Hepatocyte (in vitro differentiated cells): ENCODE measurements around the gene ANKFN1. TPM values are rescaled to one million over a fixed set of nuclear protein-coding genes. Genes with fewer than 3 reads are reported as not detected.

Source experiments
- DNase-seq: peaks from one replicate; pipeline ENCODE4 v3.0.0-alpha.2; 2016; ENCODE audit warnings: low spot score
- H2AFZ ChIP-seq: fragments of 200-600 bp; sonication (generic); 2 replicates; pipeline ENCODE4 v1.6.0; 2016; ENCODE audit warnings: antibody characterized with exemption, mild to moderate bottlenecking
- H3K27ac ChIP-seq: fragments of 200-600 bp; sonication (generic); 2 replicates; pipeline ENCODE4 v1.5.1; 2016; ENCODE audit warnings: mild to moderate bottlenecking
- H3K27me3 ChIP-seq: fragments of 200-600 bp; sonication (generic); 2 replicates; pipeline ENCODE4 v1.6.1; 2016
- H3K36me3 ChIP-seq: fragments of 200-600 bp; sonication (generic); replicated peaks from 2 replicates; pipeline ENCODE4 v1.5.1; 2016; ENCODE audit warnings: low read depth; ENCODE audit not compliant: insufficient read depth
- H3K4me1 ChIP-seq: fragments of 200-600 bp; sonication (generic); 2 replicates; pipeline ENCODE4 v1.5.1; 2016; ENCODE audit warnings: mild to moderate bottlenecking, moderate library complexity; ENCODE audit not compliant: insufficient read depth
- H3K4me2 ChIP-seq: fragments of 200-600 bp; sonication (generic); 2 replicates; pipeline ENCODE4 v1.6.0; 2016
- H3K4me3 ChIP-seq: fragments of 200-600 bp; sonication (generic); 2 replicates; pipeline ENCODE4 v1.5.1; 2016; ENCODE audit warnings: mild to moderate bottlenecking
- H3K79me2 ChIP-seq: fragments of 200-600 bp; sonication (generic); 2 replicates; pipeline ENCODE4 v1.6.0; 2017; ENCODE audit warnings: mild to moderate bottlenecking
- H3K9me2 ChIP-seq: fragments of 200-600 bp; sonication (generic); replicated peaks from 2 replicates; pipeline ENCODE4 v1.6.0; 2017; ENCODE audit warnings: mild to moderate bottlenecking; ENCODE audit not compliant: insufficient read depth
- H3K9me3 ChIP-seq: fragments of 200-600 bp; sonication (generic); 2 replicates; pipeline ENCODE4 v1.5.1; 2016; ENCODE audit warnings: low read depth, mild to moderate bottlenecking
- H4K20me1 ChIP-seq: fragments of 200-600 bp; sonication (generic); 2 replicates; pipeline ENCODE4 v1.6.0; 2016; ENCODE audit warnings: mild to moderate bottlenecking; ENCODE audit not compliant: insufficient read depth, poor library complexity, severe bottlenecking
- CTCF ChIP-seq: fragments of 200-600 bp; sonication (generic); IDR thresholded peaks from 2 replicates; pipeline ENCODE4 v1.5.1; 2016; ENCODE audit warnings: antibody characterized with exemption, mild to moderate bottlenecking; ENCODE audit not compliant: poor library complexity
- EZH2 ChIP-seq: fragments of 200-600 bp; sonication (generic); IDR thresholded peaks from 2 replicates; pipeline ENCODE4 v1.6.1; 2016; ENCODE audit warnings: antibody characterized with exemption, mild to moderate bottlenecking, borderline replicate concordance
- EZH2phosphoT487 ChIP-seq: fragments of 200-600 bp; sonication (generic); IDR thresholded peaks from one replicate; pipeline ENCODE4 v1.6.1; 2018; ENCODE audit warnings: antibody characterized with exemption, mild to moderate bottlenecking, low read depth, moderate library complexity; ENCODE audit not compliant: unreplicated experiment, severe bottlenecking
- WGBS: methylation state at CpG from one replicate; pipeline ENCODE4 v1.1.6; 2016; ENCODE audit warnings: low lambda C conversion rate; ENCODE audit errors: missing lambda C conversion rate; 5-methylcytosine and 5-hydroxymethylcytosine counted together
- polyA plus RNA-seq: library from polyadenylated mRNA; unstranded; fragments of >200 nt; fragmentation: Nextera tagmentation; extraction: Ambion mirVana; gene quantifications from 2 replicates; pipeline ENCODE4 v1.2.1, GENCODE V29; 2016
- total RNA-seq: library from RNA; depleted of rRNA; stranded (reverse); fragments of >200 nt; gene quantifications from 2 replicates; pipeline ENCODE4 v1.2.3, GENCODE V29; 2014

Gene ANKFN1
- total and polyA plus RNA-seq, 2 experiments from 2014 or later, result 0.10 to 1.2 TPM

GRCh38 chr17:56110463-56111135 lies 42.7 kb upstream of the ANKFN1 start:
- Histone ChIP-seq H3K4me3 (no peak overlapping the region), H3K4me1 (peaks cover 4% of the 10 kb centered on the region), H2AFZ (no peak overlapping the region), H3K27me3 (no peaks in the 10 kb centered on the region), H3K79me2 (no peaks in the 10 kb centered on the region), H3K9me2 (no peaks in the 10 kb centered on the region), H3K36me3 (no peaks in the 10 kb centered on the region), H3K27ac (no peak overlapping the region), H3K4me2 (no peak overlapping the region), H3K9me3 (no peaks in the 10 kb centered on the region), H4K20me1 (no peaks in the 10 kb centered on the region)
- TF ChIP-seq EZH2 (no peak), CTCF (no peak), EZH2phosphoT487 (no peak)
- WGBS, result 93% methylated on average over 4 of the region's 4 CpGs
- DNase-seq, result peak; percentile 26

GRCh38 chr17:56111706-56112485 lies 41.4 kb upstream of the ANKFN1 start:
- peak; percentile 2 for DNase-seq
- H3K4me1 ChIP-seq, result peaks cover 4% of the 10 kb centered on the region
- no peaks in the 10 kb centered on the region for H4K20me1 ChIP-seq
- no peak overlapping the region for H3K4me2 ChIP-seq
- no peaks in the 10 kb centered on the region for H3K9me3 ChIP-seq
- no peaks in the 10 kb centered on the region for H3K36me3 ChIP-seq
- H3K79me2 ChIP-seq, result no peaks in the 10 kb centered on the region
- no peak for TF ChIP-seq EZH2phosphoT487
- no peak for TF ChIP-seq EZH2
- no peak for TF ChIP-seq CTCF
- 66% methylated on average over 3 of the region's 3 CpGs for WGBS
- no peaks in the 10 kb centered on the region for H3K9me2 ChIP-seq
- no peaks in the 10 kb centered on the region for H3K27me3 ChIP-seq
- no peak overlapping the region for H3K27ac ChIP-seq
- no peak overlapping the region for H2AFZ ChIP-seq
- no peak overlapping the region for H3K4me3 ChIP-seq

GRCh38 chr17:56113486-56113885 lies 39.8 kb upstream of the ANKFN1 start:
- no peaks in the 10 kb centered on the region for H3K36me3 ChIP-seq
- TF ChIP-seq EZH2 (no peak), EZH2phosphoT487 (no peak), CTCF (no peak)
- H3K9me2 ChIP-seq, result no peaks in the 10 kb centered on the region
- no peaks in the 10 kb centered on the region for H3K4me1 ChIP-seq
- no peak overlapping the region for H3K4me3 ChIP-seq
- no peak overlapping the region for H3K4me2 ChIP-seq
- no peak overlapping the region for H2AFZ ChIP-seq
- H4K20me1 ChIP-seq, result no peaks in the 10 kb centered on the region
- H3K9me3 ChIP-seq, result no peaks in the 10 kb centered on the region
- no peaks in the 10 kb centered on the region for H3K27me3 ChIP-seq
- 69% methylated on average over 2 of the region's 2 CpGs for WGBS
- H3K27ac ChIP-seq, result no peak overlapping the region
- H3K79me2 ChIP-seq, result no peaks in the 10 kb centered on the region
- no peak for DNase-seq
